A549 (cell line): Measurements from ENCODE around the gene LMOD1.

Experiments
- CBX8 ChIP-seq: fragments of 200-600 bp; sonication (generic); IDR thresholded peaks from 2 replicates; pipeline ENCODE4 v1.6.1; 2016
- CTCF ChIP-seq: fragments of >200 bp; sonication (Bioruptor Twin); formaldehyde crosslinking; IDR thresholded peaks from 3 replicates; pipeline ENCODE4 v1.5.1; 2016
- E2F6 ChIP-seq: IDR thresholded peaks from 2 replicates; pipeline ENCODE4 v1.6.1; 2012; ENCODE audit warnings: low read depth, borderline replicate concordance
- MAFK ChIP-seq: fragments of 450-650 bp; IDR thresholded peaks from 2 replicates; pipeline ENCODE4 v1.6.1; 2014; ENCODE audit not compliant: partially characterized antibody
- PHF8 ChIP-seq: fragments of 200-600 bp; sonication (generic); IDR thresholded peaks from 2 replicates; pipeline ENCODE4 v1.6.1; 2016; ENCODE audit warnings: low read depth, mild to moderate bottlenecking, antibody characterized with exemption, moderate library complexity, borderline replicate concordance
- RARB ChIP-seq: fragments of 250-450 bp; sonication (Bioruptor Pico); IDR thresholded peaks from 2 replicates; pipeline ENCODE4 v1.8.0; 2021; ENCODE audit warnings: mild to moderate bottlenecking, moderate library complexity

- TF ChIP-seq CTCF (no peak), E2F6 (no peak), PHF8 (no peak), CBX8 (no peak), MAFK (no peak), RARB (no peak)
These were observed at the start of gene LMOD1 for GRCh38 chr1:201946224-201946908.
